ENCODE data around the gene NNAT. TPM values are rescaled to one million over a fixed set of nuclear protein-coding genes. Genes with fewer than 3 reads are reported as not detected.
A peak's percentile ranks its signal among the peaks of the same experiment; 100 is the strongest.

NNAT gene
- total RNA-seq, 2 experiments from 2014 or later, result not detected

DNA sequence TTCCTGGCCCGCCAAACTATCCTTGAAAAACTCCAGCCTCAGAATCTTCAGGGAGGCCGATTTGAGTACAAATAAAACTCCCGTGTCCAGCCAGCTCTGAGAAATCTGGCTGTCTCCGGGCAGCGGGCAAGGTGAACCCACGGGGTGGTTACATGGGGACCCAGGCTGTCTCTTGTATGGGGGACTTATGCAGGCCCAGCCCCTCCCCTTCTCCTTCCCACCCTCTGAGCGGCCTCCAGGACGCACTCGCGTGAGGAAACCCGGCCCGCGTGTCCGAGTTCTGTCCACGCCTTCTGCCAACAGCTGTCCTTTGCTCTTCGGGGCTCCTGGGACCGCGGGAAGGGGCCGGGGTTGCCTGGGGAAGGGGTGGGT, 43.0 kb downstream of the NNAT start:
- H3K36me3 Mint-ChIP-seq, result no peaks in the 10 kb centered on the region
- no peak overlapping the region for H3K4me3 Mint-ChIP-seq
- DNase-seq, result no peak
- ATAC-seq, result no peak
- no peaks in the 10 kb centered on the region for H3K9me3 Mint-ChIP-seq (ENCODE audit: low read depth)
- H3K4me1 Mint-ChIP-seq, result no peaks in the 10 kb centered on the region
- H3K27ac Mint-ChIP-seq, result no peak overlapping the region
- H3K27me3 Mint-ChIP-seq, result peaks cover 50% of the 10 kb centered on the region
- CTCF ChIA-PET, result interaction anchor here (0.6 to 2.8 kb wide), 8 partner anchors 9 to 658 kb away, joined by 3 to 37 read pairs (median 5); no protein-coding TSS in a partner anchor

DNA sequence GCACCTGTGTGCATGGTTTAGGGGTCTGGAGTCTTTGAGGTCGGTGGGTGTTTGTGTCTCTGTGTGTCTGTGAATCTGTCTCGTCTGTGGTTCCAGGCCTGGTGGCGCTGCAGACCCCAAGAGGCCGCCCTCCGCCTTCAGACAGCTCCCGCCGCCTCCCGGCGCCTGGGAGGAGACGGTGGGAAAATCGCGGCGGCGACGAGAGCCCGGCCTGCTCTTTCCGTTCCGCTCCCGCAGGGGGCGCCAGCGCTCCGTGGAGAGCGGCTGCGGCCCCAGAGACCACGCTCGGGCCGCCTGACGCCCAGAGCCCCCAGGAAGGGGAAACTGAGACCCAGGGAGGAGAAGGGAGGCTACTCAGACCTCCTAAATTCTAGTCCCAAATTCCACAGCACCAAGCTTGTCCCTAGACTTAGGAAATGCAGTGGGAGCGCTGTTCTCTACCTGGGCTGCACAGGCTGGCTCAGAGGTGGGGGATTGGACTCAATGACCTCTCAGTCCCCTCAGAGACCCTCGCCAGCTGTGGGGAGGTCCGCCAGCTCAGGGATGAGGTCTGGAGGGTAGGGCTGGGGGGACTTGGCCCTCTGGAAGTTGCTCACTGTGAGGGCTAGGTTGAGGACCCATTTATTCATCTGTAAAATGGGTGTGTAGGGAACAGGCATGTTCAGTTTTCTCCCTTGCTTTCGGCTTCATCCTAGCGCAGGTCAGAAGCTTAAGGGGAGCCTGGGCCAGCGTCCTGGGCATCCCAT, 43.5 kb downstream of the NNAT start:
- H3K36me3 Mint-ChIP-seq, result no peaks in the 10 kb centered on the region
- ATAC-seq (peak; percentile 65), DNase-seq (no peak)
- no peak overlapping the region for H3K4me3 Mint-ChIP-seq
- CTCF ChIA-PET, result interaction anchor here (0.6 to 2.8 kb wide), 10 partner anchors 8 to 657 kb away, joined by 3 to 37 read pairs (median 4); no protein-coding TSS in a partner anchor
- no peaks in the 10 kb centered on the region for H3K4me1 Mint-ChIP-seq
- H3K27ac Mint-ChIP-seq, result no peak overlapping the region
- H3K27me3 Mint-ChIP-seq, result peaks cover 53% of the 10 kb centered on the region
- no peaks in the 10 kb centered on the region for H3K9me3 Mint-ChIP-seq (ENCODE audit: low read depth)

GRCh38 chr20:37565134-37565811, 44.2 kb downstream of the NNAT start:
- no peaks in the 10 kb centered on the region for H3K36me3 Mint-ChIP-seq
- DNase-seq, result no peak
- H3K27ac Mint-ChIP-seq, result no peak overlapping the region
- H3K27me3 Mint-ChIP-seq, result peaks cover 57% of the 10 kb centered on the region
- no peaks in the 10 kb centered on the region for H3K9me3 Mint-ChIP-seq (ENCODE audit: low read depth)
- CTCF ChIA-PET, result interaction anchor here (0.7 to 2.8 kb wide), 7 partner anchors 10 to 656 kb away, joined by 3 to 37 read pairs (median 6); no protein-coding TSS in a partner anchor
- no peak for ATAC-seq
- no peak overlapping the region for H3K4me3 Mint-ChIP-seq
- H3K4me1 Mint-ChIP-seq, result no peaks in the 10 kb centered on the region

DNA sequence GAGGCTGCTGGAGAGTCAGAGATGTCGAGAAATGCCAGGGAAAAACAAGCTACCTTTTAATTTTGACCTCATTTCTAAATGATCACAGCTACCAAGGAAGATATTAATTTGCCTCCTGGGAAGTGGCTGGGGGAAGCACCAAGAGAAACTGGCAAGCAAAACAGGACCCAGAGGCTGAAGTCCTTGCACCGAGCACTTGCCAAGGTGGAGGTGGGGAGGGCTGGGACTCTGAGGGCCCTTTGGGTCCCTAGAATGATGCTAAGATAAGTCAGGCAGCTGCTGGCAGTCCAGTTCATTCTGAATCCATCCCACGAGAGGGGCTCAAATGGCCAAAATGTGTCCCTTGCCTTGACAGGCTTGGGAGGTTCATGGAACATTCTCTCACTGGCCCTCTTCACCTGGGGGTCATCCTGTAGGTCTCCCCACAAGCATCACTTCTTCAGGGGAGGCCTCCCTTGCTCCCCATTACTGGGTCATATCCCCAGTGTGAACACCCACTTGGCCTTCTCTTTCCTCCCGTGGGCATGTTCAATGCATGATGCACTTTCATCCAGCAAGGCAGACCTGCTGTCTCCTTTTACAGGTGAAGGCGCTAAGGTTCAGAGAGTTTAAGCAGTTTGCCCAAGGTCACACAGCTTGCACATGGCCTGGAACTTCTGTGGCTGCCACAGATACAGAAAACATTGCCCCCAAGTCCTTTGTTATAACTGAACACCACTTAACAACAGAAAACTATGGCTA, 45.7 kb downstream of the NNAT start:
- no peak overlapping the region for H3K27ac Mint-ChIP-seq
- DNase-seq (no peak), ATAC-seq (no peak)
- H3K27me3 Mint-ChIP-seq, result peaks cover 64% of the 10 kb centered on the region
- CTCF ChIA-PET, result interaction anchor here (2.8 kb wide), 1 partner anchor 655 kb away, joined by 10 read pairs; no protein-coding TSS in a partner anchor
- no peaks in the 10 kb centered on the region for H3K4me1 Mint-ChIP-seq
- H3K36me3 Mint-ChIP-seq, result no peaks in the 10 kb centered on the region
- no peak overlapping the region for H3K4me3 Mint-ChIP-seq
- no peaks in the 10 kb centered on the region for H3K9me3 Mint-ChIP-seq (ENCODE audit: low read depth)

DNA sequence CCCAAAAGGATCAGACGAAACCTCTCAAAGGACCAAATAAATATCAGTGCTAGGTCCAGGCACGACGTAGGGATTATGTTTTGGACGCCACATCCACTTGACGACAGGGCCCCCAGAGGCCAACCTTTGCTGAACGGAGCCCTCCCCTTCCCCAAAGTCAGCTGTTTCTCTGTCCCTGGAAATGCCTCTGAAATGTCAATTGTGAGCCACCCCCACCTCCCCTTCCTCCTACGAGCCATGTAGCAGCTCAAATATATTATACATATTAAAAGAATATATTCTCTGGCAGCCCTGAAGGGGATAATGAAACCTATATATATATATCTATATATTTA, 46.2 kb downstream of the NNAT start:
- Mint-ChIP-seq H3K27ac (no peak overlapping the region), H3K27me3 (peaks cover 61% of the 10 kb centered on the region), H3K9me3 (ENCODE audit: low read depth) (no peaks in the 10 kb centered on the region), H3K36me3 (no peaks in the 10 kb centered on the region), H3K4me1 (no peaks in the 10 kb centered on the region), H3K4me3 (no peak overlapping the region)
- DNase-seq (no peak), ATAC-seq (no peak)
- CTCF ChIA-PET, result interaction anchor here (2.8 kb wide), 1 partner anchor 654 kb away, joined by 10 read pairs; no protein-coding TSS in a partner anchor

- H3K27ac Mint-ChIP-seq, result no peak overlapping the region
- DNase-seq (no peak), ATAC-seq (no peak)
- peaks cover 60% of the 10 kb centered on the region for H3K27me3 Mint-ChIP-seq
- H3K4me1 Mint-ChIP-seq, result no peaks in the 10 kb centered on the region
- no peak overlapping the region for H3K4me3 Mint-ChIP-seq
- H3K36me3 Mint-ChIP-seq, result no peaks in the 10 kb centered on the region
- CTCF ChIA-PET, result interaction anchor here (2.8 kb wide), 1 partner anchor 653 kb away, joined by 10 read pairs; no protein-coding TSS in a partner anchor
- H3K9me3 Mint-ChIP-seq (ENCODE audit: low read depth), result no peaks in the 10 kb centered on the region
Measured at GRCh38 chr20:37567671-37568588, 46.9 kb downstream of the NNAT start.

- no peaks in the 10 kb centered on the region for H3K4me1 Mint-ChIP-seq
- H3K9me3 Mint-ChIP-seq (ENCODE audit: low read depth), result no peaks in the 10 kb centered on the region
- no peaks in the 10 kb centered on the region for H3K36me3 Mint-ChIP-seq
- ATAC-seq (no peak), DNase-seq (no peak)
- no peak overlapping the region for H3K4me3 Mint-ChIP-seq
- CTCF ChIA-PET, result no interaction called here
- no peak overlapping the region for H3K27ac Mint-ChIP-seq
- peaks cover 44% of the 10 kb centered on the region for H3K27me3 Mint-ChIP-seq
Measured at GRCh38 chr20:37570419-37570818, 49.4 kb downstream of the NNAT start.

DNA sequence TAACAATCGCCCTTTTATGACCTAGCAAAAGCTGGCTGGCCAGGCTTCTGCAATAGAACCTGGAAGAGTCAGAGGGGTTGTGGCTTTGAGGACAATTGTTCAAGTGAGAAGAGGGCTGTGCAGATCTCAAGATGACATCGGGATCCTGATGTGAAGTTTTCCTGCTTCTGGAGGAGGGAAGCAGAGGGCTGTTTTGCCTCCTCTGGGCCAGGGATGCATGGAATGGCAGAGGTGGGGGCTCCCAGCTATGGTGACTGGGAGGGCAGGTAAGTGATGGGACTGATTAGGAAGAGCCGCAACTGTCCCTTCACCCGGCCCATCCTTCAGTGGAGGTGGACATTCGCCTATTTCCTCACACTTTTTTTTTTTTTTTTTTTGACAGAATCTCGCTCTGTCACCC, 50.0 kb downstream of the NNAT start:
- Mint-ChIP-seq H3K27me3 (peaks cover 40% of the 10 kb centered on the region), H3K4me3 (no peak overlapping the region), H3K9me3 (ENCODE audit: low read depth) (no peaks in the 10 kb centered on the region), H3K27ac (no peak overlapping the region), H3K4me1 (no peaks in the 10 kb centered on the region), H3K36me3 (no peaks in the 10 kb centered on the region)
- no peak for ATAC-seq
- CTCF ChIA-PET, result no interaction called here
- no peak for DNase-seq

Other genes starting within 250 kb of the NNAT start
- gene MANBAL, start 231.6 kb upstream of the NNAT start, total RNA-seq, result 10 to 100 TPM; 11.3 to 11.5 TPM
- 1 to 10 TPM; 1.9 to 3.6 TPM for gene SRC, start 175.1 kb upstream of the NNAT start, total RNA-seq
- gene BLCAP, start 6.6 kb downstream of the NNAT start, total RNA-seq, result 10 to 100 TPM; 32.0 to 36.3 TPM
- gene CTNNBL1, start 172.8 kb downstream of the NNAT start, total RNA-seq, result 10 to 100 TPM; 79.8 to 90.2 TPM

All from activated CD8-positive, alpha-beta memory T cell treated with anti-CD3 and anti-CD28 coated beads, Interleukin-2, amount 10 ng/mL, durations not matched to agents 7 days and 5 days (primary cell).